A549 (cell line): ENCODE data around the gene SCARB2. TPM values are rescaled to one million over a fixed set of nuclear protein-coding genes. Genes with fewer than 3 reads are reported as not detected.

Experiments
- ATAC-seq, 2 experiments: fragments of 200-7000 bp in 1 of 2; fragments of >200 bp in 1 of 2; cut with Nextera tagmentation in 1 of 2; cut with Tn5 transposase in 1 of 2; 3 replicates each; pipeline versions ENCODE4 v1.8.0 to v1.9.1; 2018 to 2020; ENCODE audit warnings: mild to moderate bottlenecking in 1 of 2, moderate library complexity in 1 of 2
- CTCF ChIA-PET: fragments of 300-600 bp; sonication (Branson Sonifier 250); formaldehyde crosslinking; extraction: SDS; loops from one replicate; lab custom pipeline; 2021; ENCODE audit warnings: antibody characterized with exemption, inconsistent platforms; lab: Yijun Ruan, JAX
- POLR2A ChIA-PET: fragments of 350-600 bp; formaldehyde crosslinking; extraction: SDS; loops from one replicate; lab custom pipeline; 2021; ENCODE audit warnings: antibody characterized with exemption, inconsistent platforms; lab: Yijun Ruan, JAX
- DNase-seq, 2 experiments: peaks; one replicate each; pipeline versions ENCODE4 v3.0.0 to v3.0.0-alpha.2; 2011 to 2016; ENCODE audit warnings: low read depth in 1 of 2, low spot score in 1 of 2
- FAIRE-seq: peaks from 2 replicates; lab custom pipeline; 2011; peaks lifted over from hg19 to GRCh38; lab: Jason Lieb, UNC
- H3K27ac ChIP-seq, 2 experiments: fragments of >200 bp; sonication (Bioruptor Twin); formaldehyde crosslinking; 3 replicates each; pipeline ENCODE4 v1.5.1; 2016 to 2017
- H3K4me1 ChIP-seq: fragments of >200 bp; sonication (Bioruptor Twin); formaldehyde crosslinking; 3 replicates; pipeline ENCODE4 v1.6.1; 2016
- H3K4me2 ChIP-seq: fragments of >200 bp; sonication (Bioruptor Twin); formaldehyde crosslinking; 3 replicates; pipeline ENCODE4 v1.6.1; 2016
- H3K4me3 ChIP-seq: fragments of >200 bp; sonication (Bioruptor Twin); formaldehyde crosslinking; 3 replicates; pipeline ENCODE4 v1.5.1; 2016
- H3K9me3 ChIP-seq: fragments of >200 bp; sonication (Bioruptor Twin); formaldehyde crosslinking; 3 replicates; pipeline ENCODE4 v1.6.1; 2016
- ATOH8 ChIP-seq: fragments of 250-450 bp; sonication (Bioruptor Pico); IDR thresholded peaks from 2 replicates; pipeline ENCODE4 v1.5.0; 2020; ENCODE audit warnings: low read depth, mild to moderate bottlenecking, moderate library complexity
- CBX8 ChIP-seq: fragments of 200-600 bp; sonication (generic); IDR thresholded peaks from 2 replicates; pipeline ENCODE4 v1.6.1; 2016
- CEBPB ChIP-seq, 2 experiments: fragments of >200 bp in 1 of 2; sonication (Bioruptor Twin) in 1 of 2; formaldehyde crosslinking in 1 of 2; IDR thresholded peaks; 2 replicates each; pipeline ENCODE4 v1.6.1; 2012 to 2016
- CTCF ChIP-seq: fragments of >200 bp; sonication (Bioruptor Twin); formaldehyde crosslinking; IDR thresholded peaks from 3 replicates; pipeline ENCODE4 v1.5.1; 2016
- EHMT2 ChIP-seq: fragments of 200-600 bp; sonication (generic); IDR thresholded peaks from 2 replicates; pipeline ENCODE4 v1.6.1; 2016; ENCODE audit warnings: antibody characterized with exemption, low read depth, mild to moderate bottlenecking, moderate library complexity
- ELK1 ChIP-seq: fragments of 150-350 bp; IDR thresholded peaks from 2 replicates; pipeline ENCODE4 v1.6.1; 2014; ENCODE audit warnings: low read depth, mild to moderate bottlenecking, low read length
- EP300 ChIP-seq, 2 experiments: fragments of >200 bp; sonication (Bioruptor Twin); formaldehyde crosslinking; IDR thresholded peaks; 2 replicates in 1 of 2; 3 replicates in 1 of 2; pipeline ENCODE4 v1.6.1; 2016 to 2017
- GATA3 ChIP-seq: IDR thresholded peaks from 2 replicates; pipeline ENCODE4 v1.6.1; 2012; ENCODE audit warnings: borderline replicate concordance
- HOXB13 ChIP-seq: fragments of 250-450 bp; sonication (Bioruptor Pico); IDR thresholded peaks from 2 replicates; pipeline ENCODE4 v1.5.0; 2020; ENCODE audit warnings: low read depth, mild to moderate bottlenecking, moderate library complexity
- HOXB5 ChIP-seq: fragments of 250-450 bp; sonication (Bioruptor Pico); IDR thresholded peaks from 2 replicates; pipeline ENCODE4 v1.5.0; 2020; ENCODE audit warnings: mild to moderate bottlenecking, moderate library complexity
- JUN ChIP-seq, 2 experiments: fragments of >200 bp; sonication (Bioruptor Twin); formaldehyde crosslinking; IDR thresholded peaks; 2 replicates in 1 of 2; 3 replicates in 1 of 2; pipeline ENCODE4 v1.6.1; 2016 to 2017
- JUNB ChIP-seq: fragments of >200 bp; sonication (Bioruptor Twin); formaldehyde crosslinking; IDR thresholded peaks from 2 replicates; pipeline ENCODE4 v1.6.1; 2016
- KDM5A ChIP-seq: fragments of 200-600 bp; sonication (generic); IDR thresholded peaks from 2 replicates; pipeline ENCODE4 v1.6.1; 2016; ENCODE audit warnings: antibody characterized with exemption, mild to moderate bottlenecking
- MAX ChIP-seq: IDR thresholded peaks from 2 replicates; pipeline ENCODE4 v1.6.1; 2012
- MAZ ChIP-seq: fragments of 150-350 bp; IDR thresholded peaks from 2 replicates; pipeline ENCODE4 v1.6.1; 2014; ENCODE audit warnings: antibody characterized with exemption, low read depth, low read length, borderline replicate concordance
- NFE2L2 ChIP-seq: fragments of 150-350 bp; conservative IDR thresholded peaks from 2 replicates; pipeline ENCODE4 v1.6.1; 2014; ENCODE audit warnings: low read length
- PHF8 ChIP-seq: fragments of 200-600 bp; sonication (generic); IDR thresholded peaks from 2 replicates; pipeline ENCODE4 v1.6.1; 2016; ENCODE audit warnings: low read depth, mild to moderate bottlenecking, antibody characterized with exemption, moderate library complexity, borderline replicate concordance
- POLR2AphosphoS2 ChIP-seq: conservative IDR thresholded peaks from 2 replicates; pipeline ENCODE4 v1.6.1; 2012; ENCODE audit warnings: low read length, improper control_type of control experiment, inconsistent platforms
- REST ChIP-seq: fragments of 200-600 bp; sonication (generic); IDR thresholded peaks from 2 replicates; pipeline ENCODE4 v1.6.1; 2016; ENCODE audit warnings: antibody characterized with exemption, mild to moderate bottlenecking, moderate library complexity
- RNF2 ChIP-seq: fragments of 200-600 bp; sonication (generic); IDR thresholded peaks from 2 replicates; pipeline ENCODE4 v1.6.1; 2016; ENCODE audit warnings: low read depth, mild to moderate bottlenecking, antibody characterized with exemption, moderate library complexity, borderline replicate concordance
- TFCP2L1 ChIP-seq: fragments of 250-450 bp; sonication (Bioruptor Pico); IDR thresholded peaks from 2 replicates; pipeline ENCODE4 v1.5.0; 2021; ENCODE audit warnings: mild to moderate bottlenecking
- TP53 ChIP-seq: fragments of 250-450 bp; sonication (Bioruptor Pico); IDR thresholded peaks from 2 replicates; pipeline ENCODE4 v1.5.0; 2021; ENCODE audit warnings: mild to moderate bottlenecking, moderate library complexity
- ZFP36 ChIP-seq: fragments of 450-650 bp; IDR thresholded peaks from 2 replicates; pipeline ENCODE4 v1.6.1; 2014; ENCODE audit warnings: borderline replicate concordance; ENCODE audit not compliant: partially characterized antibody
- ZNF302 ChIP-seq: fragments of 250-450 bp; sonication (Bioruptor Pico); IDR thresholded peaks from 2 replicates; pipeline ENCODE4 v1.9.0; 2021; ENCODE audit warnings: inconsistent platforms, mild to moderate bottlenecking, moderate library complexity
- ZSCAN20 ChIP-seq: fragments of 250-450 bp; sonication (Bioruptor Pico); IDR thresholded peaks from 2 replicates; pipeline ENCODE4 v1.8.0; 2022; ENCODE audit warnings: mild to moderate bottlenecking, moderate library complexity
- WGBS: methylation state at CpG from one replicate; pipeline ENCODE4 v1.1.6; 2017; ENCODE audit errors: missing lambda C conversion rate; 5-methylcytosine and 5-hydroxymethylcytosine counted together
- polyA plus RNA-seq, 4 experiments: library from polyadenylated mRNA; depleted of rRNA in 3 of 4; stranded (reverse); fragments of >200 nt; fragmentation: RNase III in 1 of 4; extraction: RNeasy Plus Mini Kit Qiagen cat#74134 plus additional on column Dnase treatment in 1 of 4; gene quantifications; 2 replicates in 3 of 4; 3 replicates in 1 of 4; pipeline ENCODE4 v1.2.3, GENCODE V29; 2011 to 2017

SCARB2 gene
- polyA plus RNA-seq, 2 of the 4 experiments (the other 2 are of a cell fraction): 47.2 to 65.4 TPM

GRCh38 chr4:76251441-76252270 is 38.0 kb upstream of the SCARB2 start, which contains the start of gene FAM47E (continued):
- TF ChIP-seq CTCF (peak; percentile 37), GATA3 (no peak), ZSCAN20 (CRISPR knock-in tag) (no peak), TP53 (CRISPR knock-in tag) (no peak), MAZ (no peak), MAX (0 out of 2 replicates have a peak, but pooled peaks have one; percentile 42), JUNB (no peak), EHMT2 (no peak)
- TF ChIP-seq, all 56 proteins: peak for 6

GRCh38 chr4:76250962-76251361 is 37.3 kb upstream of the SCARB2 start:
- ChIA-PET CTCF (interaction anchor here (1.1 to 2.3 kb wide), 2 partner anchors 56 to 71 kb away, joined by 3 to 8 read pairs; partner anchors contain the start of gene STBD1), POLR2A (no interaction called here)
- no peak for TF ChIP-seq EP300 (IDR thresholded peaks at IDR 0.05)
- peak; percentile 99 for TF ChIP-seq RNF2
- peak; percentile 99 for TF ChIP-seq CBX8
- TF ChIP-seq POLR2AphosphoS2: no peak
- peak; percentile 17 for TF ChIP-seq ZFP36
- no peak for TF ChIP-seq ZNF302 (CRISPR knock-in tag)
- FAIRE-seq (no peak), DNase-seq (peak in 1 of 2 experiments; percentile 6), ATAC-seq (peak in 1 of 2 experiments; percentile 39; a peak in 4 of 6 replicates)
- H3K4me2 ChIP-seq: peak overlapping the region; percentile 90
- H3K4me1 ChIP-seq: 0 out of 3 replicates have a peak, but pooled peaks cover 4% of the 10 kb centered on the region
- WGBS: 4% methylated on average over 6 of the region's 6 CpGs
- peak overlapping the region; percentile 57 for H3K4me3 ChIP-seq
- H3K9me3 ChIP-seq: no peaks in the 10 kb centered on the region
- no peak overlapping the region; a peak in 1 of 6 replicates for H3K27ac ChIP-seq

GRCh38 chr4:76246852-76247251 is 33.2 kb upstream of the SCARB2 start:
- H3K9me3 ChIP-seq: no peaks in the 10 kb centered on the region; the same call in 2 of the 3 replicates
- no peak for FAIRE-seq
- no peak overlapping the region for H3K27ac ChIP-seq
- ChIA-PET POLR2A (no interaction called here), CTCF (interaction anchor here (0.7 to 1.0 kb wide), 2 partner anchors 61 to 67 kb away, joined by 3 read pairs; no protein-coding TSS in a partner anchor)
- H3K4me3 ChIP-seq: no peak overlapping the region
- no peak overlapping the region for H3K4me2 ChIP-seq
- no peak for DNase-seq
- H3K4me1 ChIP-seq: 0 out of 3 replicates have a peak, but pooled peaks cover 4% of the 10 kb centered on the region
- no peak for ATAC-seq
- TF ChIP-seq TP53 (CRISPR knock-in tag): no peak
- TF ChIP-seq REST: no peak
- TF ChIP-seq ZSCAN20 (CRISPR knock-in tag): no peak
- TF ChIP-seq ZFP36: no peak
- TF ChIP-seq RNF2: no peak
- no peak for TF ChIP-seq ATOH8 (CRISPR knock-in tag)
- TF ChIP-seq GATA3: no peak
- TF ChIP-seq HOXB5: no peak
- TF ChIP-seq TFCP2L1 (CRISPR knock-in tag): no peak
- no peak for TF ChIP-seq PHF8
- TF ChIP-seq ELK1: no peak
- no peak for TF ChIP-seq NFE2L2
- no peak for TF ChIP-seq MAZ
- TF ChIP-seq HOXB13 (CRISPR knock-in tag): no peak
- TF ChIP-seq CEBPB (IDR thresholded peaks at IDR 0.05): no peak
- TF ChIP-seq KDM5A: no peak
- TF ChIP-seq JUN (IDR thresholded peaks at IDR 0.05): no peak
